ENCODE data around the gene FRMD4A. TPM values are rescaled to one million over a fixed set of nuclear protein-coding genes. Genes with fewer than 3 reads are reported as not detected.
"Not testable (repeated sequence)": the region's sequence is repeated elsewhere in the genome, so short reads cannot be mapped to it uniquely, and the experiment has no call there.

The FRMD4A gene
- total and polyA plus RNA-seq, 8 donors: 6.9 to 25.3 (median 11.3) TPM

GRCh38 chr10:14074062-14074884, 256.5 kb downstream of the FRMD4A start:
- peak; percentile 75 to 93 for DNase-seq
- no peaks in the 10 kb centered on the region for H3K27me3 ChIP-seq
- H3K9me3 ChIP-seq: peaks cover 0 to 8% (median 3%) of the 10 kb centered on the region in 4 donors
- TF ChIP-seq POLR2AphosphoS5 (IDR thresholded peaks at IDR 0.05) (peak; percentile 36 to 93 (median 84)), POLR2A (IDR thresholded peaks at IDR 0.05) (no peak)
- H3K4me1 ChIP-seq: peaks cover 6 to 13% (median 10%) of the 10 kb centered on the region in 4 donors
- H3K36me3 ChIP-seq: no peaks in the 10 kb centered on the region
- 33 to 41% (median 39%) methylated on average over 17 of the region's 17 CpGs for WGBS, 5 donors
- peak overlapping the region in 2 of 5 donors; percentile 1 to 52 for H3K27ac ChIP-seq
- H3K4me3 ChIP-seq: peak overlapping the region in 2 of 4 donors; percentile 5 to 7
- intact Hi-C loops (cut with DNase I; ENCODE audit: low total_unique reads): no loop called here

- intact Hi-C loops (cut with DNase I; ENCODE audit: low total_unique reads): no loop called here
- no peaks in the 10 kb centered on the region for H3K27me3 ChIP-seq
- TF ChIP-seq EP300 (IDR thresholded peaks at IDR 0.05) (no peak), POLR2AphosphoS5 (IDR thresholded peaks at IDR 0.05) (no peak), CTCF (IDR thresholded peaks at IDR 0.05) (no peak), POLR2A (IDR thresholded peaks at IDR 0.05) (no peak)
- 80 to 87% (median 86%) methylated on average over 3 of the region's 3 CpGs for WGBS, 5 donors
- H3K9me3 ChIP-seq: peaks cover 0 to 5% (median 1%) of the 10 kb centered on the region in 4 donors
- H3K27ac ChIP-seq: no peak overlapping the region
- H3K36me3 ChIP-seq: no peaks in the 10 kb centered on the region
- DNase-seq: no peak
- H3K4me3 ChIP-seq: no peak overlapping the region
- H3K4me1 ChIP-seq: peaks cover 6 to 13% (median 10%) of the 10 kb centered on the region in 4 donors
These were observed 258.2 kb downstream of the FRMD4A start for GRCh38 chr10:14072541-14072940.

- Histone ChIP-seq H3K9me3 (peaks cover 0 to 8% (median 2%) of the 10 kb centered on the region in 4 donors), H3K36me3 (no peaks in the 10 kb centered on the region), H3K4me3 (no peak overlapping the region), H3K4me1 (peaks cover 6 to 13% (median 10%) of the 10 kb centered on the region in 4 donors), H3K27me3 (no peaks in the 10 kb centered on the region), H3K27ac (no peak overlapping the region)
- no peak for TF ChIP-seq EP300 (IDR thresholded peaks at IDR 0.05)
- TF ChIP-seq POLR2A (IDR thresholded peaks at IDR 0.05): no peak
- no peak for TF ChIP-seq CTCF (IDR thresholded peaks at IDR 0.05)
- TF ChIP-seq POLR2AphosphoS5 (IDR thresholded peaks at IDR 0.05): no peak
- no peak for DNase-seq
- intact Hi-C loops (cut with DNase I; ENCODE audit: low total_unique reads): no loop called here
- WGBS, 5 donors: 86 to 89% (median 86%) methylated on average over 4 of the region's 4 CpGs
These were observed 258.8 kb downstream of the FRMD4A start for GRCh38 chr10:14071956-14072355.

- H3K4me3 ChIP-seq: no peak overlapping the region
- WGBS, 5 donors: 74 to 91% (median 82%) methylated on average over 2 of the region's 2 CpGs
- no peaks in the 10 kb centered on the region for H3K36me3 ChIP-seq
- DNase-seq: no peak
- TF ChIP-seq EP300 (IDR thresholded peaks at IDR 0.05) (no peak), POLR2AphosphoS5 (IDR thresholded peaks at IDR 0.05) (no peak), CTCF (IDR thresholded peaks at IDR 0.05) (no peak)
- H3K27ac ChIP-seq: no peak overlapping the region
- H3K27me3 ChIP-seq: no peaks in the 10 kb centered on the region
- H3K4me1 ChIP-seq: peaks cover 0 to 4% (median 0%) of the 10 kb centered on the region in 4 donors
- intact Hi-C loops (cut with DNase I; ENCODE audit: low total_unique reads): no loop called here
- H3K9me3 ChIP-seq: peaks cover 0 to 8% (median 2%) of the 10 kb centered on the region in 4 donors
These were observed 262.0 kb downstream of the FRMD4A start for GRCh38 chr10:14068601-14069250.

- H3K4me1 ChIP-seq; H3K4me3 ChIP-seq; H3K27ac ChIP-seq; H3K27me3 ChIP-seq; H3K36me3 ChIP-seq; H3K9me3 ChIP-seq; intact Hi-C loops (cut with DNase I; ENCODE audit: low total_unique reads); DNase-seq: not testable (repeated sequence)
- WGBS, 5 donors: 72 to 94% (median 90%) methylated on average over 5 of the region's 5 CpGs
These were observed 263.1 kb downstream of the FRMD4A start for GRCh38 chr10:14067638-14068037.

Measured in stomach (tissue), 9 donors.